Thyroid gland (tissue), 4 donors: ENCODE results near the gene ANKRD11.

Experiments used
- CTCF ChIP-seq, 6 experiments: fragments of 200-600 bp in 3 of 6; fragments of 450-650 bp in 3 of 6; sonication (generic) in 3 of 6; IDR thresholded peaks; one replicate each; pipeline ENCODE4 v1.5.1; 2016 to 2019; ENCODE audit warnings: antibody characterized with exemption in 6 of 6, mild to moderate bottlenecking in 2 of 6, inconsistent platforms in 1 of 6, moderate library complexity in 1 of 6
- POLR2A ChIP-seq, 2 donors: fragments of 450-650 bp; IDR thresholded peaks; one replicate each; pipeline ENCODE4 v1.6.1; 2017; ENCODE audit warnings: antibody characterized with exemption in 2 of 2, mild to moderate bottlenecking in 2 of 2, moderate library complexity in 1 of 2

- no peak for TF ChIP-seq CTCF (IDR thresholded peaks at IDR 0.05)
- no peak for TF ChIP-seq POLR2A (IDR thresholded peaks at IDR 0.05)
Measured at GRCh38 chr16:89316701-89317100, 173.7 kb downstream of the ANKRD11 start.
